CD4-positive, alpha-beta T cell (primary cell): Measurements from ENCODE around the gene FSTL4. TPM values are rescaled to one million over a fixed set of nuclear protein-coding genes. Genes with fewer than 3 reads are reported as not detected.

Experiments used
- ATAC-seq: fragments of 200-7000 bp; cut with Tn5 transposase; one replicate; pipeline ENCODE4 v1.10.0; 2022; ENCODE audit warnings: mild to moderate bottlenecking; ENCODE audit not compliant: poor library complexity
- CTCF ChIA-PET: fragments of 350-600 bp; sonication (Branson Sonifier 250); formaldehyde crosslinking; loops from one replicate; lab custom pipeline; 2021; ENCODE audit warnings: antibody characterized with exemption, inconsistent platforms; lab: Charles Lee
- POLR2A ChIA-PET: fragments of 350-600 bp; sonication (Branson Sonifier 250); formaldehyde crosslinking; loops from one replicate; lab custom pipeline; 2021; ENCODE audit warnings: antibody characterized with exemption, inconsistent platforms; lab: Charles Lee
- DNase-seq, 14 experiments: peaks; one replicate each; pipeline ENCODE4 v3.0.0-alpha.2; 2013 to 2020; ENCODE audit warnings: mixed read lengths in 2 of 14
- H3K27ac ChIP-seq, 2 donors: one replicate each; pipeline versions ENCODE4 v1.5.1 to v1.7.0; 2013; ENCODE audit warnings: low read length in 2 of 2, low read depth in 1 of 2, mild to moderate bottlenecking in 1 of 2
- H3K27me3 ChIP-seq, 2 experiments: 1 replicate in 1 of 2; 2 replicates in 1 of 2; pipeline versions ENCODE4 v1.6.1 to v1.7.0; 2013; ENCODE audit warnings: low read length in 2 of 2, control low read depth in 1 of 2, mild to moderate bottlenecking in 1 of 2, moderate library complexity in 1 of 2; ENCODE audit not compliant: insufficient read depth in 2 of 2, control insufficient read depth in 1 of 2
- H3K36me3 ChIP-seq: one replicate; pipeline ENCODE4 v1.6.1; 2013; ENCODE audit warnings: low read length, control low read depth; ENCODE audit not compliant: insufficient read depth
- H3K4me1 ChIP-seq: one replicate; pipeline ENCODE4 v1.6.1; 2013; ENCODE audit warnings: low read length, control low read depth; ENCODE audit not compliant: insufficient read depth
- H3K4me3 ChIP-seq: one replicate; pipeline ENCODE4 v1.5.1; 2013; ENCODE audit warnings: mild to moderate bottlenecking, low read length, moderate library complexity
- H3K9me3 ChIP-seq, 2 experiments: 1 replicate in 1 of 2; 2 replicates in 1 of 2; pipeline versions ENCODE4 v1.6.1 to v1.7.0; 2013; ENCODE audit warnings: low read length in 2 of 2, mild to moderate bottlenecking in 2 of 2, control low read depth in 1 of 2, moderate library complexity in 1 of 2; ENCODE audit not compliant: control insufficient read depth in 1 of 2, insufficient read depth in 1 of 2
- H3K27ac Mint-ChIP-seq: one replicate; pipeline ENCODE4 v1.8.0; 2020; ENCODE audit warnings: mixed read lengths
- H3K27me3 Mint-ChIP-seq: one replicate; pipeline ENCODE4 v1.8.0; 2021; ENCODE audit warnings: mixed read lengths
- H3K36me3 Mint-ChIP-seq: one replicate; pipeline ENCODE4 v1.8.0; 2021; ENCODE audit warnings: low read depth, mixed read lengths
- H3K4me1 Mint-ChIP-seq: one replicate; pipeline ENCODE4 v1.8.0; 2021; ENCODE audit warnings: low read depth, mixed read lengths
- H3K4me3 Mint-ChIP-seq: one replicate; pipeline ENCODE4 v1.8.0; 2020; ENCODE audit warnings: mild to moderate bottlenecking, mixed read lengths
- H3K9me3 Mint-ChIP-seq: one replicate; pipeline ENCODE4 v1.8.0; 2020; ENCODE audit warnings: mixed read lengths
- intact Hi-C, 2 experiments: fragments of 100-400 bp; cut with DNase I in 1 of 2; cut with micrococcal nuclease in 1 of 2; formaldehyde crosslinking; loops; one replicate each; pipeline versions ENCODE4 v1.15.1 to v1.9.0; 2023 to 2025; cut with DNase I, micrococcal nuclease
- total RNA-seq, 174 experiments: library from RNA in 2 of 174; stranded (reverse) in 2 of 174; gene quantifications; one replicate each; pipeline ENCODE4 v1.2.3 and lab custom pipeline; 2021 to 2026
- TF ChIP-seq, protein P1 (sequence below): fragments of 200-600 bp; IDR thresholded peaks from one replicate; pipeline ENCODE4 v1.8.0; 2022; ENCODE audit warnings: antibody characterized with exemption, mild to moderate bottlenecking

FSTL4 gene
- total RNA-seq, 2 experiments from 2014 or later, result not detected

- TF ChIP-seq, protein P1, sequence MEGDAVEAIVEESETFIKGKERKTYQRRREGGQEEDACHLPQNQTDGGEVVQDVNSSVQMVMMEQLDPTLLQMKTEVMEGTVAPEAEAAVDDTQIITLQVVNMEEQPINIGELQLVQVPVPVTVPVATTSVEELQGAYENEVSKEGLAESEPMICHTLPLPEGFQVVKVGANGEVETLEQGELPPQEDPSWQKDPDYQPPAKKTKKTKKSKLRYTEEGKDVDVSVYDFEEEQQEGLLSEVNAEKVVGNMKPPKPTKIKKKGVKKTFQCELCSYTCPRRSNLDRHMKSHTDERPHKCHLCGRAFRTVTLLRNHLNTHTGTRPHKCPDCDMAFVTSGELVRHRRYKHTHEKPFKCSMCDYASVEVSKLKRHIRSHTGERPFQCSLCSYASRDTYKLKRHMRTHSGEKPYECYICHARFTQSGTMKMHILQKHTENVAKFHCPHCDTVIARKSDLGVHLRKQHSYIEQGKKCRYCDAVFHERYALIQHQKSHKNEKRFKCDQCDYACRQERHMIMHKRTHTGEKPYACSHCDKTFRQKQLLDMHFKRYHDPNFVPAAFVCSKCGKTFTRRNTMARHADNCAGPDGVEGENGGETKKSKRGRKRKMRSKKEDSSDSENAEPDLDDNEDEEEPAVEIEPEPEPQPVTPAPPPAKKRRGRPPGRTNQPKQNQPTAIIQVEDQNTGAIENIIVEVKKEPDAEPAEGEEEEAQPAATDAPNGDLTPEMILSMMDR, result no peak
- Histone ChIP-seq H3K27ac (no peak overlapping the region), H3K4me3 (no peak overlapping the region), H3K36me3 (no peaks in the 10 kb centered on the region), H3K4me1 (no peaks in the 10 kb centered on the region), H3K27me3 (peaks cover 0 to 4% of the 10 kb centered on the region in 2 experiments), H3K9me3 (no peaks in the 10 kb centered on the region)
- intact Hi-C loops, result no loop called here
- Mint-ChIP-seq H3K27ac (no peak overlapping the region), H3K4me1 (no peaks in the 10 kb centered on the region), H3K9me3 (no peaks in the 10 kb centered on the region), H3K36me3 (no peaks in the 10 kb centered on the region), H3K4me3 (no peak overlapping the region), H3K27me3 (no peaks in the 10 kb centered on the region)
- ATAC-seq, result no peak
- CTCF ChIA-PET, result no interaction called here
- DNase-seq, result no peak
- POLR2A ChIA-PET, result interaction anchor here (0.6 kb wide), 1 partner anchor 69 kb away, joined by 3 read pairs; no protein-coding TSS in a partner anchor
Measured at GRCh38 chr5:133304178-133304577, 308.2 kb downstream of the FSTL4 start.

DNA sequence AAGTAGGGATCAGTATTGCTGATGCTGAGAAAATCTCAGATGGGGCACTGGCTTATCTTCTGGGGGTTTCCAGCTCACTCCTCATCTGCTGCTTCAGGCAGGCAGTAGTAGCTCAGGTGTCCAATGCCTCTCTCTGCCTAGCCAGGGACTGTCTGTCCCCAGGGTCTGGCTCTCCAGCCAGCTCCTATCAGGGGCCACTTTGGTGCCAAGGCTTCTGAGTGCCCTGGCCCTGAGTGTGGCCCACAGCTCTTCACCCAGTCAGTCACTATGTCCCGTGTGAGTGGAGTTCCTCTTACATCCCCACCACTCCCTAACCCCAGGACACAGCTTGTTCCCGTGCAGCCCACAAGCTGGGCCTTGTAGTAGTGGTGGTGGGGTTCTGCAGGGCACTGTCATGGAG lies 309.0 kb downstream of the FSTL4 start:
- CTCF ChIA-PET, result no interaction called here
- Histone ChIP-seq H3K4me3 (no peak overlapping the region), H3K9me3 (no peaks in the 10 kb centered on the region), H3K27me3 (peaks cover 0 to 4% of the 10 kb centered on the region in 2 experiments), H3K27ac (no peak overlapping the region), H3K36me3 (no peaks in the 10 kb centered on the region), H3K4me1 (peaks cover 4% of the 10 kb centered on the region)
- Mint-ChIP-seq H3K27me3 (no peaks in the 10 kb centered on the region), H3K4me3 (no peak overlapping the region), H3K9me3 (no peaks in the 10 kb centered on the region), H3K36me3 (no peaks in the 10 kb centered on the region), H3K27ac (no peak overlapping the region), H3K4me1 (peaks cover 4% of the 10 kb centered on the region)
- POLR2A ChIA-PET, result no interaction called here
- ATAC-seq (no peak), DNase-seq (no peak)
- TF ChIP-seq, protein P1, result no peak
- intact Hi-C loops, result no loop called here

DNA sequence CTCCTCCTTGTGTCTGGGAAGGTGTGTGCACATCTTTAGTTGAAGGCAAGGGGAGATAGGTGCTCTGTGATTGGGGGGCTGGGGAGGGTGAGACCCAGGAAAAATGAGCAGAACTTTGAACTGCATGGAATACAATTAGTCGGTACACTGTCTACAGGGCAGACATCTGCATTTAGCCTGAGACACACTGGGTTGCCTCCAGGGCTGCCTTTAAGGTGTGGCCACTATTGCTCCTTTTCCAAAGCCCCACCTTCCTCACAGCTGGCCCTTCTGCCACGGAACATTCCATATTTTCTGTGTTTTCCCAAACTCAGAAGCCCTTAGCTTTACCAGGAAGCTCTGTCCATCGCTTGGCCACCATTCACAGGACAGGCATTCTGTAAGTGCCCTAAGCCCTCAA lies 312.6 kb downstream of the FSTL4 start:
- H3K9me3 Mint-ChIP-seq, result no peaks in the 10 kb centered on the region
- H3K4me3 ChIP-seq, result no peak overlapping the region
- TF ChIP-seq, protein P1, result no peak
- no peaks in the 10 kb centered on the region for H3K9me3 ChIP-seq
- H3K36me3 ChIP-seq, result no peaks in the 10 kb centered on the region
- peaks cover 0 to 4% of the 10 kb centered on the region in 2 experiments for H3K27me3 ChIP-seq
- H3K4me1 ChIP-seq, result peaks cover 7% of the 10 kb centered on the region
- H3K27ac ChIP-seq, result no peak overlapping the region
- DNase-seq, result no peak
- H3K27ac Mint-ChIP-seq, result no peak overlapping the region
- no peaks in the 10 kb centered on the region for H3K36me3 Mint-ChIP-seq
- no peaks in the 10 kb centered on the region for H3K27me3 Mint-ChIP-seq
- POLR2A ChIA-PET, result no interaction called here
- peaks cover 7% of the 10 kb centered on the region for H3K4me1 Mint-ChIP-seq
- intact Hi-C loops, result no loop called here
- CTCF ChIA-PET, result no interaction called here
- ATAC-seq, result no peak
- H3K4me3 Mint-ChIP-seq, result no peak overlapping the region
